NCI-H1436 treated with DMSO at 0.1 percent for 48 hours (cell line): ENCODE measurements around the gene CREBZF.
"Not testable (repeated sequence)": the region's sequence is repeated elsewhere in the genome, so short reads cannot be mapped to it uniquely, and the experiment has no call there.

ENCODE experiments used
- DNase-seq: peaks from one replicate; lab custom pipeline; 2025; lab: John Stamatoyannopoulos, UW

CREBZF gene

DNA sequence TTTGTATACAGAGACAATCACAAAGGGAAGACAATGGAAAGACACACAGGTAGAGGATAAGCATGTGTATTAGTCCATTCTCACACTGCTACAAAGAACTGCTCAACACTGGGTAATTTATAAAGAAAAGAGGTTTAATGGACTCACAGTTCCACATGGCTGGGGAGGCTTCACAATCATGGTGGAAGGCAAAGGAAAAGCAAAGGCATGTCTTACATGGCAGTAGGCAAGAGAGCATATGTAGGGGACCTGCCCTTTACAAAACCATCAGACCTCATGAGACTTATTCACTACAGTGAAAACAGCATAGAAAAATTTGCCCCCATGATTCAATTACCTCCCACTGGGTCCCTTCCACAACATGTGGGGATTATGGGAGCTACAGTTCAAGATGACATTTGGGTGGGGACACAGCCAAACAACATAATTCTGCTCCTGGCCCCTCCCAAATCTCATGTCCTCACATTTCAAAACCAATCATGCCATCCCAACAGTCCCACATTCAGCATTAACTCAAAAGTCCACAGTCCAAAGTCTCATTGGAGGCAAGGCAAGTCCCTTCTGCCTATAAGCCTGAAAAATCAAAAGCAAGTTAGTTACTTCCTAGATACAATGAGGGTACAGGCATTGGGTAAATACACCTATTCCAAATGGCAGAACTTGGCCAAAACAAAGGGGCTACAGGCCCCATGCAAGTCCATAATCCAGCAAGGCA is 6.2 kb upstream of the CREBZF start:
- not testable (repeated sequence) for DNase-seq

DNA sequence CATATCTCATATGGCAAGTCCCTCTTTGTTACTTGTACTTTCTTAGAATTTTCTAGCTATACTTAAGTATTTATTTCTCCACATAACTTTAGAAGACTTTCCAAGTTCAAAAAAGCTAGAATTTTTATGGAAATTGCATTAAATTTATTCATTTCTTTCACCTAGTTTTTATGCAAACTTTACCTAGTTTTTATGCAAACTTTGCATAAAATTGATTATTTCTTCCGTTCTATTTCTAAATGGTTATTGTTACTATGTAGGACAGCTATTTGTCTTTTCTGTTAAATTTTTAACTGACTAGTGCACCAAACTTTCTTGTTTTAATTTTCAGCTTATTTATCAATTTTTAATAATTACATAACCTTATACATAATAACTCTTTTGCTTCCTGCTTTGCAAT is 3.2 kb upstream of the CREBZF start:
- no peak for DNase-seq

DNA sequence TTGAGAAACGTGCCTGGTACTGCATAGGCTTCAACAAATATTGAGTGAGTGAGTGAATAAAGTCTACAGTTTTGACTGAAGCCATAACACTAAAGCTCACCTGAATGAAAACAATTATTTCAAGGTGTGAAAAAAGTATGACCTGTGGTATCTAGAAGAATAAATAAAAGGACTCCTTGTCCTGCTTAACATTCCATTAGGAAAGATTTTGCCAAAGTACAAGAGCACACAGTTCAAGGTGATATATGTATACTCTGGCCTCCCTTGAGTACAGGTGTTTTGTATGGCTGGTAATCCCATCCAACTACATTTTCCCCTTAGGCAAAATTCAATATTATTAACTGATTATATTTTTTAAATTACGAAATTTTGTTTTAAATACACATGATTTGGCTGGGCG is 1.8 kb upstream of the CREBZF start:
- DNase-seq, result no peak

DNA sequence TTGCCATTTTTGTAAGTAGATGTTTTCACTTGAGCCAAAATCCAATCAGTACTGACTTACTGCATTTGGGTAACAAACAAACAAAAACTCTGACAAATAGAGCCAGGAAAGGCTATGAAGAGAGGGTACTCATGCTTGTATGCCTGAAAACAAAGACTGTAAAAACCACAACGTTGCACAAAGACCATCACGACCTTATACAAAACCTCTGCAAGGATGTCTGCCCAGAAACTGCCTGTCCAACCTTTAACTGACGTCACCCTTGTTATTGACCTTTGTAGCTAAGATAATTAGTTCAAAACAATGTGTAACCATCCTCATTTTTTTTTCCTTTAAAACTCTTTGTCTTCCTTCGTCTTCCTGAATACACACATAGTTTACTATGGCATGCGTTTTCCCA is 804 bp upstream of the CREBZF start:
- DNase-seq, result no peak

DNA sequence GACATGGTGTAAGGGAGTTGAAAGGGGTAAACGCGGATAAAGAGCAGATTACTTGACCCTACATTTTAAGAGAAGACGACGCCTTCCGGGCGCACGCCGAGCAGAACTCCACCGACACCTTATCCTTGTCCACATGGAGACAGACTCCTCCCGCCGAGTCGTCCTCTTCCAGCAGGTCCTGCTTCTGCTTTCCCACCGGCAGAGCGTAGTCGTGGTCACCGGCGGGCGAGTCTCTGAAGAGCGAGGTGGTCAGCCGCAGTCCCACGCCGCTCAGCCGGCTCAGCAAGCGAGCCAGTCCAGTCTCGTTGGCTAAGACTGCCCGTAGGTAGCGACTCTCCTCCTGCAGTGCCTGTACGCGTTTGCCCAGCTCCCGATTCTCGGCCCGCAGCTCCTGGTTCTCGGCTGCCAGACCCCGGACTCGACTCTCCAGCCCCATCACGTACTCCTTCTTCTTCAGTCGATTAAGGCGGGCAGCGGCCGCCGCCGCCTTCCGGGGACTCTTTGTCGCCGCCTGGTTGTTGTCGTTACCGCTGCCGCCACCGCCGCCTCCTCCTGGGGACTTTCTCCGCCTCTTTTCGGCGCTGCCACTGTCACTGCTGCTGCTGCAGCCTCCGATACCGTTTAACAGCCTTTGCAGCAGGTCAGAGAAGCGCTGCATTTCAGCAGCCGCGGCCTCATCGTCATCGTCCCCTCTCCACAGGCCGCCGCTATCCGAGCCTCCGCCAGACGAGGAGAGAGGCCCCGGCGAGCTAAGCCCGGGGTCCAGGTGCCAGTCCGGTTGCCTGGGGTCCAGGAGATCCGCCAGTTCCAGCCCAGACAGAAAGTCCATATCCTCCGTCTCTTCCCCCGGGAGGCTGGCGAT is 945 bp downstream of the CREBZF start:
- DNase-seq, result peak; percentile 12

DNA sequence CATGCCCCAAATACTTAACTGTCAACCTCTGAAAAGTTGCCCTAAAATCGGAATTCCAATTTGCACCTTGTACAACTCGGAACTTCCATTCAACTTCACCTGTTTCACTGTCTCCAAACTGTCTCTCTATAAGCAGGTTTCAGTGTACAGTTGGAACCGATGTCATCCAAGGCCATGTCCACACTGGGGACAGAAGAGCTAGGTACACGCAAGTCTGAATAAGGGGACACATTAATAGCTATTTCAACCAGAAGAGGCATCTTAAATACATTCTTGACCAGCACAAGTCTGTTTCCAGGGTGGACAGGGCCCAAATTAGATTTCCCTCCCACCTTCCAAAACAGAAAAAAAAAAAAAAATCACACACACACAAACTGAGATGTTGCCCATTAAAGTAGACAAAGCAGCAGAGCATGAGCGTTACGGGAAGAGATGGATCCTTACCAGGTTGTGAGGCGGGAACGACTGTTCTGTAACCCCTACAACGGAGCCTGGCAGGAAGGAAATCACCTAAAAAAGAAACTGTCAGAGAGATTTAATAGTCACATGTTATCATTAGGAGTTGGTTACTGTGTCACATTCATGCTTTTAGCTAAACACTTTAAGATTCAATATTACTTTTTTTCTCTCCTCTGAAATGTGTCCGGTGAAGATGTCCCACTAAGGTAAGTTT is 1.7 kb downstream of the CREBZF start:
- no peak for DNase-seq

DNA sequence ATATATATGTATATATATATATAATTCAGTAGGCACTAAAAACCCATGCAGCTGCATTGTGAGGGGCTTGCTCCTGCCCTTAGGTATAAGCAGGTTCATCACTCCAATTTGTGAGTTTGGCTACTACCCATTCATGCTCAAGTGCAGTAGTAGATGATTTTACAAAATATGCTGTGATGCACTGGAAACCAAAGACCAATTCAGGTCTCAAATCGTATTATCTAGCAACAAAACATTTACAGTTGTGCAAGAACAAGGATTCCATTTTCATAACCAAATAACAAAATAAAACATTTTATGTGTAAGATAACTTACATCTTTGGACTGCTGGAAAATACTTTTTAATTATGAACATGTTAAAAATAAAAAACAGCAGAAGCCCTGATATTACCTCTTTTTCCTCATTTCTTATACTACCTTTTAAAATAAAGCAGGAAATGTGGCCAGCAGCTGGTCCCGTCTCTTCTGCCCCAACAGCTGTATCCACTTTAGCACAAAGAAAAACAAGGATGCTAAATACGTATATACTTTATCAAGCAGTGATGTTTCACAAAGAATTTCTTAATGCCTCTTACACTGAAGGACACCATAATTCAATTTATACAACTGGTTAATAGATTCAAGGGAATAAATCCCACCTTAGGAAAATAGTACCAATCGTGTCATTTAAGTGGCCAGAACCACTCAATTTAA is 2.8 kb downstream of the CREBZF start:
- no peak for DNase-seq

DNA sequence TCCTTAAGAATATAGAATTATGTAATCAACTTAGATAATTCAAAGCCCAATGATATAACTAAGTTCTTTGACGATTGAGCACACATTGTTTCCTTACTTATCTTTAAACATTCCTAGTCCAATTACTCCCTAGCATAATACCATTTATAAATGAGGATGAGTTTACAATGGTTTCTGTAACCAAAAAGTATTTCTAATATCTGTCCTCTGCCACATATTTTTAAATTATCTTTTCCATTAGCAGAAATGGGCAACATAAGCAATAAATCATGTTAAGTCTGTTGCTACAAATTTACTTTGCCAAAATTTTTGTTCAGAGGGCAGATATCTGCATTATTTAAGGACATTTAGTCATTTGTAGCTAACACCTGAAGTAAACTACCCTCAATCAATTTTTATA is 6.7 kb downstream of the CREBZF start:
- DNase-seq, result no peak

DNA sequence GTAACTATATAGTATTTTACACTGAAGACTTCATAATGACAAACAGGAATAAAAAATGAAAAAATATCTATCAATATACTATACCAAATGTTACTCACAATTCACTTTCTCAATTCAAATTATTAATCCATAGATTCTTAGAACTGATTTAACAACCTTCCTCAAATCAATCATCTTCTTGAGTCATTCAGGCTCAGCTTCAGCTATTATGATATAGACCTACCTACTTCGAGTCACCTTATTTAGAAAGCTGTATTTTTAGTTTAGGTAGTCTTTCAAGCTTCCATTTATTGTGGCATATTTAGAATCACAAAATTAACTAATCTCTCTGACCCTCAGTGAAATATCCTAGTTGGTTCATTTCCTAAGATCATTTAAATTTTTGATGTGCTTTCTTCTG is 8.2 kb downstream of the CREBZF start:
- no peak for DNase-seq

DNA sequence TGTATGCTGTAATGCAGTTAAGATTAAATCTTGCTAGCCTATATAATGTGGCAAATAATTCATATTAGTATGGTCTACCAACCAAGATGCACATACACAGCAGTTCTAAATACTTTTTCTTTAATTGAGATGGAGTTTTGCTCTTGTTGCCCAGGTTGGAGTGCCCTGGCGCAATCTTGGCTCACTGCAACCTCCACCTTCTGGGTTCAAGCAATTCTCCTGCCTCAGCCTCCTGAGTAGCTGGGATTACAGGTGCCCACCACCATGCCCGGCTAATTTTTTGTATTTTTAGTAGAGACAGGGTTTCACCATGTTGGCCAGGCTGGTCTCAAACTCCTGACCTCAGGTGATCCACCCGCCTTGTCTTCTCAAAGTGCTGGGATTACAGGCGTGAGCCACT is 10.6 kb downstream of the CREBZF start:
- not testable (repeated sequence) for DNase-seq

DNA sequence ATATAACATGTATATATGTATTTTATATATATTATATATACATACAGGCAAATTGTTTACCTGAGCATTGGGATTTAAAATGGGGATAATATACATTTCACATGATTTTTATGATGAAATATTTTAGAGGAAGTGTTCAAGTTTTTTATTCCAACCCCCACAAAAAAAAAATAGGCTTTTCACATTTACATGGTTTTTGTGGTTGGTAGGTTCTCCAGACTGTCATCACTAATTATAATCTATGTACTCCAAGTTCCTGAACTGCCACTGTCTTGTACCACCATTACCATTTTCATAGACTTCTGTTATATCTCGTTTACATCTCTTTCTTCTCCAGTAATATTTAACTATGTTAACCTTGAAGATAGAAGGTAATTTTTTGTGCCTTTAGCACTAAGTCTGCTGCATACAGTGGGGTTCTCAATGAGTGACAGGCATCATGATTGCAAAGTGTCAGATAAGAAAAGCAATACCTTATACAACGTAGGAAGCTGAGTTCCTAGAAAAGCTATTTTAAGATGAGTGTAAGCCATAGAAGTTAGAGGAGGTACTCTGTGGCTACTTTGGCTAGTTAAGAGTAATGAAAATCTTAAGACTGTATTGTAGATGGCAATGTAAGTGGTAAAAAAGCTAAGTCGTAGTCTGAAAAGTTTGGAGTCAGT is 12.0 kb downstream of the CREBZF start:
- DNase-seq, result no peak

DNA sequence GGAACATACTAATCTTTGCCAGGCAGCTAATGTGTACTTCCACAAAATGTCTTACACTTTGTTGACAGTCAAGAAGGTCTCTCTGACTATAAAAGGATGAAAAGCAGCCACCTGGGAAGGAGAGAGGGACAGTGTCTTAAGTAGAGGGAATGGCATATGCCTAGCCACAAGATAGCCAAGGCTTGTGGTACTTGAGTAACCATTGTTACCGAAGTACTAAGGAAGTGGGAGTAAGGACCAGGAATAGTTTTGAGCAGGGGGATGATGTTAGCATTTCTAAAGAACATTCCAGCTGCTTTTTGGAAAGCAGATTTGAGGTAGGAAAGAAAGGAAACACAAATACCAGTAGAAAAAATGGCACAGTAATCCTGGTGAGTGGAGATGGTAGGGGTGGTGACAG is 13.8 kb downstream of the CREBZF start:
- no peak for DNase-seq

DNA sequence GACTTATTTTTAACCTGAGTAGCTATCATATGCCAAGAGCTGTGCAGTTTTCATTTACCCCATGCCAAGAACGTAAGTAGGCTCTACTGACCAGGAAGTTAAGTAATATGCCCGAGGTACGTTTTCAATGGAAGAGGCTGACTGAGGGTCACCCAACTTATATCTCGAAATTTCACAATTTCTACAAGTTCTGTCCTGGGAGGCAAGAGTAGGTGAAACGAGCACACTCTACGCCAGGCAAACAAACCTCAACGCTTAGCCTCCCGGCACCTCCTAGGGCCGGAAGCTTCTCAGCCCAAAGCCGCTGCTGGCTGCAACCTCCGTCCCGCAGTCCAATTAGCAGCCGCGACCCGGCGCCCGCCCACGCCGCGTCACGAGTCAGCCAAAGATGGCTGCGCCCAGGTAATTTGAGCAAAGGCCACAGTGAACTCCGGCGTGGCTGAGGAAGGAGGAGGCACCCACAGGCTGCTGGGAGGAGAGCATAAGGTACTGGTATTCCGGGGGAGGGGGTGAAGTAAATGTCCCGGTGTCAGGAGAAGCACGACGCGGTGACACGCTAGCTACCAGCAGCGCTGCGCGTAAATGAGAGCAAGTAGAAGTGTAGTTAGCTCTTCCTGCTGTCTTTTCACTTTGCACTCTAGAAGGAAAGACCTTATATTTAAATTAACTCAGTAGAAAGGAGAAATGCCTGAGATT is 17.2 kb downstream of the CREBZF start, which contains the start of gene TMEM126A:
Gene TMEM126A (plus strand): TSS at position 364 of the 696 bp plus-strand sequence. CDS start 2,289 bp downstream, outside the sequence.
- peak; percentile 49 for DNase-seq

DNA sequence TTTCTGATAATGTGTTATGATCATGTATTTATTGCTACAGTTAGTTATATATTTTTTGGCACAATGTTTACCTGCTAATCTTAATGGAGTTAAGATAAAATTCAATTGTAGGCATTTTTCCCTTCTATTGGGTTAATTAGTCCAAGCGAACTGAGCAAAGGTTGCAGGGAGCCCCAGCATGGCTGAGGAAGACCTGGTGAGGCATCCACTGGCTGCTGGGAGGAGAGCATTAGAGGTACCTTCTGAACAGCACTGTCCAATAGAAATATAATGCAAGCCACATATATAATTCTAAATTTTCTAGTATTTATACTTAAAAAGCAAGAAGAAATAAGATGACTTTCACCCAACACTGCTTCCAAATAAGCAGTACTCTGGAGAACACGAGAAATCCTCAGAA is 17.9 kb downstream of the CREBZF start:
- DNase-seq, result no peak

DNA sequence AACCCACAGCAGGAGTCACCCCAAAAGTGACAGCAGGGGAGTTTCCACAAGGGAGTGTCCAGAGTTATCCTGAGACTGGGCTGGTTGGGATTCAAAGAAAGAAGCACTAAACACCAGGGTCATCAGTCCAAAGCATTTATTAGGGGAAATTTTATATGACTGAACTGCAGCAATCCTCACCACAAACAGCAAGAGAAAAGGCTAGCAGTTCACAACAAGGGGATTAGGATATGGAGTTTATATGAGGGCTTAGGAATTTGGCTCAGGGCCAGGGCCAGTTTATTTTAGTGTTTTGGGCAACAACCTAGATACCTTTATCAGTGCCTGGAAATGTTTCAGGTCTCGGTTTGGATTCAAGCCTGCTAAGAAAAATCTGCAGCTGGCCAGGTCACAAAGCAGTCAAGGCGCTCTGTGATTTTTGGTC is 21.7 kb downstream of the CREBZF start:
- DNase-seq, result no peak

DNA sequence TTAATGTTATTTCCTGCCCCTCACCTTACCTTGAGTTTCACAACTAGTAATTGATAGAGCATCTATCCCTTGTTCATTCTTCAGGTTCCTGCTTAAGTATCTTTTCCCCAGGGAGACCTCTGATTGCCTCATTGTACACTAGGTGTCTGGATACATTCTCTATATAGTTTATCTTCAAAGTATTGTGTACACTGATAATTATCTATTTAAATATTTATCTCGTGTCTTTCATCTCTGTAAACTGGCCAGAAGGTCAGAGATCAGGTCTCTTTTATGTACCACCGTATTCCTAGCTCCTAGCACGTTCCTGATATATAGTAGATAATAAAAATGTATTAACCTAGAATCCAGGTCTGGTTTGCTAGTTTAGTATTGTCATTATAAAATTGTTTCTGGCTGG is 30.2 kb downstream of the CREBZF start:
- DNase-seq, result no peak

DNA sequence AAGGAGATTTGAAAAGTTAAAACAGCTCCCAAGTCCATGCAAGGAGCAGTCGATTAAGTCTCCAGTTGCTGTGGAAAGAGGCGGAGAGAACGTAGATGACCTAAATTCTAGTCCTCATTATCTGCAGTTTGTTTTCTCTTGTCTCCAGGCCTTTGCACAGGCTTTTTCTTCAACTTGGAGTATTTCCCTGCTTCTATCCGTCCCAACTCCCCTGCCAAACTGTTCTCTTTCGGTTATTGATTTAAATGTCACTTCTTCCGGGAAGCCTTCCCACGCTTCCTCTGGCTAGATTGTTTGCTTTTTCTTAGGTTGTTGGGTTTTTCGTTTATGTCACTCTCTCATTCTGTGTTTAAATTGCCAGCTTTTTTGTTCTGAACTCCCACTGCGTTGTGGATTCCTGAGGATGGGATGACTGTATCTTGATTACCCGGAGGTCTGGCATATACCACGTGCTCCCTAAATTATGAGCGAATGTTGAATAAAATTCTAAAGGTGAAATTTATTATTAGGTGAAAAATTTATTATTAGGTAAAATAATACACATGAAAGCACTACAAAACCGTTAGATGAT is 36.1 kb downstream of the CREBZF start:
- no peak for DNase-seq

DNA sequence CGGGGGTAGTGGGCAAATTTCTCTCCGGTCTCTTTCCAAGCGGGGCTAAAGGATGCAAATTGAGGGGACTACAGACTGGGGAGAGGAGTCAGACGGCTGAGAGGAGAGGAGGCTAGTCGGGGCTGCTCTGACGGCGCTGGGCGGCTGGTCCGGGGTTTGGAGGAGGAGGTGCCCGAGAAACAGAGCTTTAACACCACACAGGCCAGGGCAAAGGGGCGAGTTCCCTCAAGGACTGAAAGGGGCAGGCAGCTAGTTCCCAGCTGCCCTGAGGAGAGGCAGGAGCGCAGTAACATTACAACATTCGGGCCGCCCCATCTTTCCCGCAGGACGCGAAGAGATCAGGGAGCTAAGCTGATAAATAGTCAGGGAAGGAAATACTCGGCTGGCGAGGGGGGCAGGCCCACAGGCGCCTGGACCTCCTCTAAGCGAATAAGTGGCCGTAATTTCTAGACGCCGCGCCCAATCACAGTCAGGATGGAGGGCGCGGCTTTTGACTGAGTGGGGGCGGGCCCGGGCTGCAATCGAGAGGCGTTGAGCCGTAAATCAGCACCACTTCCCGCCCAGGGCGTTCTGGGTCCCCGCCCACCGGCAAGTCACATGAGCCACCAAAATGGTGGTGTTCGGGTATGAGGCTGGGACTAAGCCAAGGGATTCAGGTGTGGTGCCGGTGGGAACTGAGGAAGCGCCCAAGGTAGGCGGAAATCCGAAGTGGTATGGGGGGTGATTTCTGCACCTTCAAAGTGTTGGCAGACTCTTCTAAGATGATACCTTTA is 36.7 kb downstream of the CREBZF start, which contains the start of gene TMEM126B:
Gene TMEM126B (plus strand): TSS at position 596 of the 773 bp plus-strand sequence. CDS start 15 bp downstream, at position 611.
- peak; percentile 86 for DNase-seq

DNA sequence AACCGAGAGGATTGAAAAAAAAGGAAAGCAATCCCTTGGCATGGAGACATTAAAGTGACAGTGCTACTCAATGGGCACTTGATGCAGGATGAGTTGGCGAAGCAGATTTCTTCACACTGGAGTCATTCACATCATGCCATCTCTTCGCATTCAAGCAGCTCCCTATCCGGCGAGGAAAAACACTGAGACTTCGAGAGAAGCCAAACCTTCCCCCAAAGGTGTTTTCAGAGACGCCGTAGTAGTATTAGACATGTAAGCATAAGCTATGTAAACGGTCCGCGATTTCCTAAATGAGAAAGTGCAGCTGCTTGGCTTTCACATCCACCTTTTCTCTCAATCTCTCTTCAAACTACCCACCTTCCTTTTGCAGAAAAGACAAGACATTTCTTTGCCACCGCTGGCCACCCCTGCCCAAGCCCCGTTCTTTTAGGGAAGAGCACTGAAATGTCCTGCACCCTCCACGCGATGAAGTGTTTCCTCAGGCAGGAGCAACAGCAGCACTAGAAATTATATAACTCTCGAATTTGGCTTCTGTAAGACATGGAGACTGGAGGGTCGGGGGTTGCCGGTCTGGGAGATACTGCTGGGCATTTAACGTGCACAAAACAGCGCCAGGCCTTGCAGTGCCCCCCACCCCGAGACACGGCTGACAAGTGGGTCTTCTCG is 37.5 kb downstream of the CREBZF start, which contains the start of gene DLG2:
Gene DLG2 (minus strand): TSS at position 13 of the 666 bp plus-strand sequence.
- no peak for DNase-seq
